Endothelial cell (in vitro differentiated cells): ENCODE results near the gene GMCL1. TPM values are rescaled to one million over a fixed set of nuclear protein-coding genes. Genes with fewer than 3 reads are reported as not detected.
A peak's percentile ranks its signal among the peaks of the same experiment; 100 is the strongest.

Experiments
- DNase-seq: peaks from one replicate; pipeline ENCODE4 v3.0.0; 2021; ENCODE audit warnings: low spot score
- H3K27ac Mint-ChIP-seq: one replicate; pipeline ENCODE4 v1.8.0; 2021; ENCODE audit warnings: mixed read lengths, inconsistent platforms; ENCODE audit not compliant: unreplicated experiment
- H3K27me3 Mint-ChIP-seq: one replicate; pipeline ENCODE4 v1.8.0; 2021; ENCODE audit warnings: mild to moderate bottlenecking, moderate library complexity, mixed read lengths, inconsistent platforms; ENCODE audit not compliant: unreplicated experiment
- H3K36me3 Mint-ChIP-seq: one replicate; pipeline ENCODE4 v1.8.0; 2021; ENCODE audit warnings: mild to moderate bottlenecking, low read depth, mixed read lengths, inconsistent platforms; ENCODE audit not compliant: unreplicated experiment
- H3K4me1 Mint-ChIP-seq: one replicate; pipeline ENCODE4 v1.8.0; 2021; ENCODE audit warnings: mild to moderate bottlenecking, mixed read lengths, inconsistent platforms; ENCODE audit not compliant: unreplicated experiment
- H3K4me3 Mint-ChIP-seq: one replicate; pipeline ENCODE4 v1.8.0; 2021; ENCODE audit warnings: mild to moderate bottlenecking, mixed read lengths, inconsistent platforms; ENCODE audit not compliant: unreplicated experiment
- H3K9me3 Mint-ChIP-seq: one replicate; pipeline ENCODE4 v1.8.0; 2021; ENCODE audit warnings: mixed read lengths, inconsistent platforms; ENCODE audit not compliant: unreplicated experiment
- CTCF ChIP-seq: fragments of 200-600 bp; sonication (generic); IDR thresholded peaks from one replicate; pipeline ENCODE4 v1.5.0; 2021; ENCODE audit warnings: antibody characterized with exemption; ENCODE audit not compliant: unreplicated experiment
- total RNA-seq: library from RNA; stranded (reverse); fragmentation: NEBNext Ultra II Directional; extraction: Animal tissue kit (Norgen Biotek cat#: 25700); gene quantifications from one replicate; pipeline ENCODE4 v1.2.1, GENCODE V29; 2021; ENCODE audit not compliant: unreplicated experiment

GMCL1 gene
- total RNA-seq, 1 donor from 2014 or later, result 8.6 TPM

- Mint-ChIP-seq H3K4me3 (peak overlapping the region; percentile 90), H3K27ac (peak overlapping the region; percentile 85), H3K36me3 (peaks cover 6% of the 10 kb centered on the region), H3K9me3 (no peaks in the 10 kb centered on the region), H3K4me1 (no peaks in the 10 kb centered on the region), H3K27me3 (peaks cover 6% of the 10 kb centered on the region)
- peak; percentile 98 for DNase-seq
- TF ChIP-seq CTCF, result no peak
Measured at GRCh38 chr2:69914164-69914949, 84.9 kb downstream of the GMCL1 start.

GRCh38 chr2:69914950-69915945 is 85.8 kb downstream of the GMCL1 start, which contains the start of gene MXD1:
Gene MXD1 (plus strand): TSS chr2:69915109. CDS start chr2:69915331, 222 bp downstream.
- no peaks in the 10 kb centered on the region for H3K9me3 Mint-ChIP-seq
- DNase-seq, result peak; percentile 22
- TF ChIP-seq CTCF, result no peak

GRCh38 chr2:69916106-69916505 is 86.6 kb downstream of the GMCL1 start:
- H3K9me3 Mint-ChIP-seq, result no peaks in the 10 kb centered on the region
- H3K36me3 Mint-ChIP-seq, result no peaks in the 10 kb centered on the region
- H3K27ac Mint-ChIP-seq, result no peak overlapping the region
- TF ChIP-seq CTCF, result no peak
- no peaks in the 10 kb centered on the region for H3K4me1 Mint-ChIP-seq
- peaks cover 6% of the 10 kb centered on the region for H3K27me3 Mint-ChIP-seq
- no peak for DNase-seq
- H3K4me3 Mint-ChIP-seq, result peak overlapping the region; percentile 81

More at GRCh38 chr2:69914950-69915945, 85.8 kb downstream of the GMCL1 start, which contains the start of gene MXD1:
- no peaks in the 10 kb centered on the region for H3K4me1 Mint-ChIP-seq
- peak within 1 kb of the TSS; percentile 90 for H3K4me3 Mint-ChIP-seq
- H3K27ac Mint-ChIP-seq, result peak within 1 kb of the TSS; percentile 85
- peaks cover 6% of the 10 kb centered on the region for H3K27me3 Mint-ChIP-seq
- H3K36me3 Mint-ChIP-seq, result peaks cover 2% of the 10 kb centered on the region

GRCh38 chr2:69917852-69918251 is 88.4 kb downstream of the GMCL1 start:
- no peaks in the 10 kb centered on the region for H3K4me1 Mint-ChIP-seq
- H3K9me3 Mint-ChIP-seq, result no peaks in the 10 kb centered on the region
- H3K36me3 Mint-ChIP-seq, result no peaks in the 10 kb centered on the region
- TF ChIP-seq CTCF, result no peak
- DNase-seq, result no peak
- no peak overlapping the region for H3K4me3 Mint-ChIP-seq
- H3K27ac Mint-ChIP-seq, result no peak overlapping the region
- peaks cover 6% of the 10 kb centered on the region for H3K27me3 Mint-ChIP-seq
